Neutrophil (primary cell): ENCODE measurements around the gene PLEKHA6.

Source experiments
- H3K27ac ChIP-seq: fragments of 200-600 bp; sonication (generic); 2 replicates; pipeline ENCODE4 v1.5.1; 2016; ENCODE audit warnings: mild to moderate bottlenecking, moderate library complexity
- H3K27me3 ChIP-seq: fragments of 200-600 bp; sonication (generic); 2 replicates; pipeline ENCODE4 v1.6.0; 2016; ENCODE audit warnings: mild to moderate bottlenecking
- H3K36me3 ChIP-seq: fragments of 200-600 bp; sonication (generic); 2 replicates; pipeline ENCODE4 v1.5.1; 2017
- H3K4me1 ChIP-seq, 2 experiments: fragments of 200-600 bp in 1 of 2; sonication (generic) in 1 of 2; 1 replicate in 1 of 2; 2 replicates in 1 of 2; pipeline versions ENCODE4 v1.5.1 to v1.6.1; 2013 to 2016; ENCODE audit warnings: low read depth in 1 of 2, low read length in 1 of 2, mild to moderate bottlenecking in 1 of 2, moderate library complexity in 1 of 2; ENCODE audit not compliant: control insufficient read depth in 1 of 2, insufficient read depth in 1 of 2
- H3K4me3 ChIP-seq, 2 experiments: fragments of 200-600 bp in 1 of 2; sonication (generic) in 1 of 2; 1 replicate in 1 of 2; 2 replicates in 1 of 2; pipeline ENCODE4 v1.5.1; 2013 to 2016; ENCODE audit warnings: low read depth in 1 of 2, low read length in 1 of 2, mild to moderate bottlenecking in 1 of 2, moderate library complexity in 1 of 2
- H3K9me3 ChIP-seq: fragments of 200-600 bp; sonication (generic); 2 replicates; pipeline ENCODE4 v1.5.1; 2016
- TF ChIP-seq, protein P1 (sequence below): fragments of 200-600 bp; sonication (generic); IDR thresholded peaks from 2 replicates; pipeline ENCODE4 v1.5.1; 2016; ENCODE audit warnings: antibody characterized with exemption

The PLEKHA6 gene

GRCh38 chr1:204170494-204171155 lies 189.1 kb downstream of the PLEKHA6 start:
- no peak overlapping the region for H3K27ac ChIP-seq
- no peaks in the 10 kb centered on the region for H3K4me1 ChIP-seq
- H3K36me3 ChIP-seq = no peaks in the 10 kb centered on the region
- TF ChIP-seq, protein P1, sequence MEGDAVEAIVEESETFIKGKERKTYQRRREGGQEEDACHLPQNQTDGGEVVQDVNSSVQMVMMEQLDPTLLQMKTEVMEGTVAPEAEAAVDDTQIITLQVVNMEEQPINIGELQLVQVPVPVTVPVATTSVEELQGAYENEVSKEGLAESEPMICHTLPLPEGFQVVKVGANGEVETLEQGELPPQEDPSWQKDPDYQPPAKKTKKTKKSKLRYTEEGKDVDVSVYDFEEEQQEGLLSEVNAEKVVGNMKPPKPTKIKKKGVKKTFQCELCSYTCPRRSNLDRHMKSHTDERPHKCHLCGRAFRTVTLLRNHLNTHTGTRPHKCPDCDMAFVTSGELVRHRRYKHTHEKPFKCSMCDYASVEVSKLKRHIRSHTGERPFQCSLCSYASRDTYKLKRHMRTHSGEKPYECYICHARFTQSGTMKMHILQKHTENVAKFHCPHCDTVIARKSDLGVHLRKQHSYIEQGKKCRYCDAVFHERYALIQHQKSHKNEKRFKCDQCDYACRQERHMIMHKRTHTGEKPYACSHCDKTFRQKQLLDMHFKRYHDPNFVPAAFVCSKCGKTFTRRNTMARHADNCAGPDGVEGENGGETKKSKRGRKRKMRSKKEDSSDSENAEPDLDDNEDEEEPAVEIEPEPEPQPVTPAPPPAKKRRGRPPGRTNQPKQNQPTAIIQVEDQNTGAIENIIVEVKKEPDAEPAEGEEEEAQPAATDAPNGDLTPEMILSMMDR = no peak
- peaks cover 25% of the 10 kb centered on the region for H3K27me3 ChIP-seq
- no peak overlapping the region for H3K4me3 ChIP-seq
- H3K9me3 ChIP-seq = peaks cover 22% of the 10 kb centered on the region

DNA sequence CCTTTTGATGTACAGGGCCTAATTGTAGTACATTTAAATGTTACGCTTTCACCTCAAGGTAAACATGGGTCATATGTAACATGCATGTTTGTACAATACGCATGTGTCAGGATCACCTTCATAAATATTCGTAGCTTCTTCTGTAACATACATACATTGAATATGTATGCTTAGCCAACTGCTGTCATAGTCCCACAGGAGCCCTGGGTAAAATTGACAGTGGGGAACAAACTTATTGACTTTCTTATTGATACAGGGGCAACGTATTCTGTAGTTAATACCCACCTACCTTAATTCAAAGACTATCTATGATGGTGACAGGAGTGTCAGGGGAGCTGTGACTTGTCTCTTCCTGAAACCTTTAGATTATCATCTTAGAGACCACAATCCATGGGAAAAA lies 189.9 kb downstream of the PLEKHA6 start:
- TF ChIP-seq, protein P1 = no peak
- no peak overlapping the region for H3K4me3 ChIP-seq
- no peaks in the 10 kb centered on the region for H3K4me1 ChIP-seq
- H3K9me3 ChIP-seq = peaks cover 22% of the 10 kb centered on the region
- no peaks in the 10 kb centered on the region for H3K36me3 ChIP-seq
- H3K27me3 ChIP-seq = peaks cover 23% of the 10 kb centered on the region
- no peak overlapping the region for H3K27ac ChIP-seq
